Body of pancreas (tissue), 4 donors: ENCODE data around the gene TTC4. TPM values are rescaled to one million over a fixed set of nuclear protein-coding genes. Genes with fewer than 3 reads are reported as not detected.

Source experiments
- ATAC-seq: fragments of 150-250 bp; one replicate; pipeline ENCODE4 v1.9.1; 2016
- DNase-seq, 4 donors: peaks; one replicate each; pipeline ENCODE4 v3.0.0-alpha.2; 2019
- H3K27ac ChIP-seq, 4 donors: fragments of 200-600 bp; sonication (generic); 1 replicate in 3 of 4; 2 replicates in 1 of 4; pipeline versions ENCODE4 v1.5.1 to v1.6.1; 2016 to 2019; ENCODE audit warnings: mild to moderate bottlenecking in 1 of 4, mixed read lengths in 1 of 4, moderate library complexity in 1 of 4
- H3K27me3 ChIP-seq, 2 donors: fragments of 200-600 bp; sonication (generic); one replicate each; pipeline ENCODE4 v1.6.0; 2016; ENCODE audit warnings: mild to moderate bottlenecking in 1 of 2
- H3K36me3 ChIP-seq, 2 donors: fragments of 200-600 bp; sonication (generic); replicated peaks in 1 of 2; 2 replicates each; pipeline ENCODE4 v1.5.1; 2016; ENCODE audit warnings: low read depth in 2 of 2; ENCODE audit not compliant: insufficient read depth in 1 of 2
- H3K4me1 ChIP-seq: fragments of 200-600 bp; sonication (generic); one replicate; pipeline ENCODE4 v1.6.0; 2016
- H3K4me3 ChIP-seq, 2 donors: fragments of 200-600 bp; sonication (generic); 1 replicate in 1 of 2; 2 replicates in 1 of 2; pipeline ENCODE4 v1.5.1; 2016 to 2019
- H3K9me3 ChIP-seq, 3 donors: fragments of 200-600 bp; sonication (generic); 1 replicate in 2 of 3; 2 replicates in 1 of 3; pipeline ENCODE4 v1.5.1; 2016
- POLR2A ChIP-seq, 3 donors: fragments of 450-650 bp; IDR thresholded peaks; one replicate each; pipeline ENCODE4 v1.6.1; 2016; ENCODE audit warnings: antibody characterized with exemption in 3 of 3, mild to moderate bottlenecking in 2 of 3
- WGBS, 2 donors: methylation state at CpG; one replicate each; pipeline ENCODE4 v1.1.5; 2017; 5-methylcytosine and 5-hydroxymethylcytosine counted together
- intact Hi-C: fragments of 100-400 bp; cut with DNase I; formaldehyde crosslinking; loops from one replicate; pipeline ENCODE4 v1.15.1; 2023
- total RNA-seq, 2 donors: library from RNA; depleted of rRNA; stranded (reverse); fragments of >200 nt; gene quantifications; one replicate each; pipeline ENCODE4 v1.1.0, GENCODE V29; 2016
- TF ChIP-seq, protein P1 (sequence below), 7 experiments: fragments of 450-650 bp in 4 of 7; fragments of 200-600 bp in 3 of 7; sonication (generic) in 3 of 7; IDR thresholded peaks; one replicate each; pipeline ENCODE4 v1.5.1; 2016 to 2019; ENCODE audit warnings: antibody characterized with exemption in 7 of 7

Gene TTC4
- total RNA-seq, 2 donors from 2014 or later = 15.0 to 21.1 TPM

DNA sequence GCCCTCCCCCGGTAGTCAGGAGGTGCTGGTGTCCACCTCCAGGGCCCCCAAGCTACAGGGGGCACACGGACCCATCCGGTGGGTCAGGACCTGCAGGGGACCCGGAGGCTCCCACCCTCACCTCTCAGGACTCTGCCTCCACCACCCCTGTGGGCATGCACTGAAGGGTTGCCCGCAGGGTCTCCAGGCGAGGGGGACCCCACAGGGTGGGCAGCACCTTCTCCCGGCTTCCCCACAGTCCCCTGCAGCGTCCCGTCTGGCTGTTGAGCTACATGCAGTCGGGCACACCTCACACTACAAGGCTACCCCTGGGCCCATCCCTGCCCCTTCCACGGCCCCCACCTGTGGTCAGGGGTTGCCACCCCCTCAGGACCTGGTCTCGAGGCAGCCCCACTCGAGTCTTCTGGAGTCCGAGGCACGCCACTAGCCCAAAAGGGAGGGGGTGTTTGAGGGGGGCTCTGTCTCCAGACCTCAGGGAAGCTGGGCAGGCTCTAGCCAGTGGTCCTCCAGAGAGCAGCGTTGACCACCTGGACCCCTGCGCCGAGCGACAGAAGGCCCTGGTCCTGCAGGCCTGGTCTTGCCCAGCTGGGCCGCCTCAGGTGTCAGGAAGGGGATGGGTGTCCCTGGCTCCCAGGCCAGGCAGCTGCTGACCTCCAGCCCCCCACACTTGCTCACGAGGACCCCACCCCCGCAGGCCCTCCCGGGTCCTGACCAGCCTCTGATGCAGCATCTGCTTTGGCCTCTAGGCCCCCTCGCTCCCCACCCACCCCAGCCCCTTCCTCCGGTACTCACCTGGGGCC lies 39.0 kb downstream of the TTC4 start:
- Histone ChIP-seq H3K4me1 (no peaks in the 10 kb centered on the region), H3K9me3 (no peaks in the 10 kb centered on the region), H3K27ac (no peak overlapping the region), H3K27me3 (no peaks in the 10 kb centered on the region), H3K4me3 (no peak overlapping the region), H3K36me3 (peaks cover 0 to 7% of the 10 kb centered on the region in 2 donors)
- TF ChIP-seq, protein P1, sequence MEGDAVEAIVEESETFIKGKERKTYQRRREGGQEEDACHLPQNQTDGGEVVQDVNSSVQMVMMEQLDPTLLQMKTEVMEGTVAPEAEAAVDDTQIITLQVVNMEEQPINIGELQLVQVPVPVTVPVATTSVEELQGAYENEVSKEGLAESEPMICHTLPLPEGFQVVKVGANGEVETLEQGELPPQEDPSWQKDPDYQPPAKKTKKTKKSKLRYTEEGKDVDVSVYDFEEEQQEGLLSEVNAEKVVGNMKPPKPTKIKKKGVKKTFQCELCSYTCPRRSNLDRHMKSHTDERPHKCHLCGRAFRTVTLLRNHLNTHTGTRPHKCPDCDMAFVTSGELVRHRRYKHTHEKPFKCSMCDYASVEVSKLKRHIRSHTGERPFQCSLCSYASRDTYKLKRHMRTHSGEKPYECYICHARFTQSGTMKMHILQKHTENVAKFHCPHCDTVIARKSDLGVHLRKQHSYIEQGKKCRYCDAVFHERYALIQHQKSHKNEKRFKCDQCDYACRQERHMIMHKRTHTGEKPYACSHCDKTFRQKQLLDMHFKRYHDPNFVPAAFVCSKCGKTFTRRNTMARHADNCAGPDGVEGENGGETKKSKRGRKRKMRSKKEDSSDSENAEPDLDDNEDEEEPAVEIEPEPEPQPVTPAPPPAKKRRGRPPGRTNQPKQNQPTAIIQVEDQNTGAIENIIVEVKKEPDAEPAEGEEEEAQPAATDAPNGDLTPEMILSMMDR (IDR thresholded peaks at IDR 0.05) = no peak
- no peak for ATAC-seq
- DNase-seq = no peak
- 88 to 92% methylated on average over 12 to 22 of the region's 25 CpGs for WGBS, 2 donors
- intact Hi-C loops = no loop called here

- peaks cover under 1% of the 10 kb centered on the region for H3K4me1 ChIP-seq
- peaks cover 0 to 7% of the 10 kb centered on the region in 2 donors for H3K36me3 ChIP-seq
- WGBS, 2 donors = 92 to 97% methylated on average over 9 of the region's 9 CpGs
- intact Hi-C loops = no loop called here
- H3K4me3 ChIP-seq = no peak overlapping the region
- no peak for ATAC-seq
- no peak for DNase-seq
- TF ChIP-seq, protein P1 (IDR thresholded peaks at IDR 0.05) = no peak
- TF ChIP-seq POLR2A (IDR thresholded peaks at IDR 0.05) = no peak
- no peak overlapping the region for H3K27ac ChIP-seq
- H3K9me3 ChIP-seq = no peaks in the 10 kb centered on the region
- H3K27me3 ChIP-seq = no peaks in the 10 kb centered on the region
Observed at GRCh38 chr1:54757833-54758232, 42.2 kb downstream of the TTC4 start.

DNA sequence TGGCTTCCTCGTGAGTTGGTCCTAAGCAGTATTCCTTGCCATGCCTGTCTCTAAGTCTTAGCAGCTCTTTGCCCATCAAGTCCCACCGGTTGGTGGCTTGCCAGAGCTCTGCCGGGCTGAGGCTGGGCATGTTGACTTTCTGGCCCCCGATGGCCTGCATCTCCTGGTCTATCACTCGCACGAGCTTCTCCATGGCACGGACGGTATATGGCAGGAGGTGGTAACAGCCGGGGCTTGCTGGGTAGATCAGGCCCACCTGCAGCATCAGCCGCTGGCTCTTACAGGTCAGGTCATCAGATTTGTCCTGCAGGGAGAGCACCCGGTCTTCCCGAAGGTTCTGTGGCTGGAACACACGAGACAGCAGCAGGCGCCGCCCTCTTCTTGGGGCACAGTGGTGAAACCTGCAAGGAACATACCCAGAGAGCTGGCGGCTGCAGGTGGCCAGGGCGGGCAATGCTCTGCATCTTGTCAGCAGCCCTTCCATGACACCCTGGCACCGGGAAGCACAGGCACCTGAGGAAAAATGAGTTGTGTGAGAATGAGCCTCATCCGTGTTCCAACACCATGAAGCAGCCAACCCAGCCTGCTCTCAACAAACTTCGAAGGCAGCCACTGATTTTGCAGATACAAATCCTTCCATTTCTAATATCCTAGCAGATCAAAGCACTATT lies 43.2 kb downstream of the TTC4 start:
- Histone ChIP-seq H3K9me3 (no peaks in the 10 kb centered on the region), H3K36me3 (peaks cover 0 to 7% of the 10 kb centered on the region in 2 donors), H3K27me3 (no peaks in the 10 kb centered on the region), H3K4me1 (peaks cover 10% of the 10 kb centered on the region), H3K27ac (no peak overlapping the region), H3K4me3 (no peak overlapping the region)
- intact Hi-C loops = no loop called here
- WGBS, 2 donors = 83 to 86% methylated on average over 17 to 20 of the region's 20 CpGs
- TF ChIP-seq, protein P1 (IDR thresholded peaks at IDR 0.05) = no peak
- no peak for TF ChIP-seq POLR2A (IDR thresholded peaks at IDR 0.05)
- DNase-seq = no peak
- ATAC-seq = no peak

GRCh38 chr1:54763816-54764132 lies 48.1 kb downstream of the TTC4 start:
- Histone ChIP-seq H3K27me3 (no peaks in the 10 kb centered on the region), H3K36me3 (no peaks in the 10 kb centered on the region), H3K4me1 (peaks cover 14% of the 10 kb centered on the region), H3K27ac (peak overlapping the region in 3 of 4 donors; percentile 40 to 73 (median 71)), H3K4me3 (peak overlapping the region; percentile 70 to 87), H3K9me3 (no peaks in the 10 kb centered on the region)
- TF ChIP-seq POLR2A (IDR thresholded peaks at IDR 0.05) = no peak
- TF ChIP-seq, protein P1 (IDR thresholded peaks at IDR 0.05) = no peak
- DNase-seq (no peak), ATAC-seq (no peak)
- intact Hi-C loops = no loop called here
- 1 to 2% methylated on average over 11 of the region's 11 CpGs for WGBS, 2 donors
